Stimulated activated CD4-positive, alpha-beta T cell treated with anti-CD3 and anti-CD28 coated beads, Interleukin-12 subunit alpha, Interleukin-12 subunit beta, amount 100 ng/mL, for 48 hours (primary cell): ENCODE data around the gene TPPP.
"Not testable (repeated sequence)": the region's sequence is repeated elsewhere in the genome, so short reads cannot be mapped to it uniquely, and the experiment has no call there.

Experiments used
- DNase-seq, 3 donors: peaks; one replicate each; pipeline ENCODE4 v3.0.0-alpha.2; 2020; ENCODE audit warnings: low read depth in 2 of 3, low spot score in 1 of 3

Gene TPPP

DNA sequence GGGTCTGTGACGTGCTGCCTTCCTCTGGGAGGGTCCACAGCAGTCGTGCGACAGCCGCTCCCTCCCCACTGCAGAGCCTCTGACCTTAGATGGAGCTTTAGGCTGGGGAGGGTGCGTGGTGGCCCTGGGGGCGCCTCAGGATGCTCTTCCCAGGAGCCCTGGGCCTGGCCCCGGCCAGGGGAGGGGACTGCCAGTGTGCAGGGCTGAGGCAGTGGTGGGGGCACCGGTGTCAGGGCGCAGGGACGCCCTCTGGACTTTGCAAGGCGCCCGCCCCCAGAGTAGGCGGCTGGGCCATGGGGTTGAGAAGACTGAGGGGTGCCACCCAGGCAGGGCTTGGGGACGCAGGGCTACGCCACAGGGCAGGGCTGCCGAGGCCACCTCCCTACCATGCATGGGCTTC lies 14.6 kb downstream of the TPPP start:
- DNase-seq: not testable (repeated sequence)

DNA sequence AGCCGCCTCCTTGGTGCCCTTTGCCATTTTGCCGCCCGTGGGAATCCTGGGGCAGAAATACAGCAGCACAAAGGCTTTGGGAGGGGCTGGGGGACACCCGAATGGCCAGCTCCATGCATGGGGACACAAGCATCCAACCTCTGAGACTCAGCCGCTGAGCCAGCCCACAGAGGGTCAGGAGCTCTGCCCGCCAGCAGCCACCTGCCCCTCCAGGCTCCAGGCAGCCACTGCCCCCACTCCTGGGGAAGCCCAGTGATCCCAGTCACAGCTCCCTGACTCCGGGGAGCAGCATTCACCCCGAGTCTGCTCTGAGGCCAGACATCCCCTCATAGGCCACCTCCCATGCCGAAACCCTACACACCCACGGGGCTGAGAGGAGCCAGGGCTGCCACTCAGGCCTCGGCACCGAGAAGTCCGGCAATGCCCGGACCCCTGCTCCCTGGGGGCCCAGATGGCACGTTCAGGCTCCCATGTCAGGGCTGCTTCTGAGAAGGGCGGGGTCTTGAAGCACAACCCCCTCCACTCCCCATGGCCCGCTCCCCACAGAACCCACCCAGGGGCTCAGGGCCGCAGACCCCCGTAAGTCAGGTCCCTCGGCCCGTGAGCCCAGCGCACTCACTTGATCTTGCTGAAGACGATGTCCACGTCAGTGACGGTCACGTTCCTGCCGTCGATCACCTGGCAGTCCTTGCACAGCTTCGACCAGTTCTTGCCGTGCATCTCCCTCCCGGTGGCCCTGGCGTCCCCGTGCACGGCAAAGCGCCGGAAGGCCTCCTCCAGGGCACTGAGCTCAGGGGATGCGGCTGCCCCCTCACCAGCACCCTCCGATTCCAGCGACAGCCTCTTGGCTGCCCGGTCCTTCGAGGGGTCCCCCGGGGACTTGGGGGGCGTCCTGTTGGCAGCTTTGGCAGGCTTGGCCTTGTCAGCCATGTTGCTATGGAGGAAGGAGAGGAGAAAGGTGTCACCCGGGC lies 15.7 kb downstream of the TPPP start:
- no peak for DNase-seq

DNA sequence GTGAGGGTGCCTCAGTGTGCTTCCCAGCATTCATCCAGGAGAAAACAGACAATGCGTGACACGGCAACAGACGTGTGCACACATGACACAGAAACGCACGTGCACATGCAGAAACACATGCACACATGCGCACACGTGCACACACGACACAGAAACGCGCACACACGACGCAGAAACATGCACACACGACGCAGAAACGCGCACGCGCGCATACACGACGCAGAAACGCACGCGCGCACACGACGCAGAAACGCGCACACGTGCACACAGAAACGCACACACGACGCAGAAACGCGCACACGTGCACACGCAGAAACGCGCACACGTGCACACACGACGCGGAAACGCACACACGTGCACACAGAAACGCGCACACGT lies 16.5 kb downstream of the TPPP start:
- no peak for DNase-seq

DNA sequence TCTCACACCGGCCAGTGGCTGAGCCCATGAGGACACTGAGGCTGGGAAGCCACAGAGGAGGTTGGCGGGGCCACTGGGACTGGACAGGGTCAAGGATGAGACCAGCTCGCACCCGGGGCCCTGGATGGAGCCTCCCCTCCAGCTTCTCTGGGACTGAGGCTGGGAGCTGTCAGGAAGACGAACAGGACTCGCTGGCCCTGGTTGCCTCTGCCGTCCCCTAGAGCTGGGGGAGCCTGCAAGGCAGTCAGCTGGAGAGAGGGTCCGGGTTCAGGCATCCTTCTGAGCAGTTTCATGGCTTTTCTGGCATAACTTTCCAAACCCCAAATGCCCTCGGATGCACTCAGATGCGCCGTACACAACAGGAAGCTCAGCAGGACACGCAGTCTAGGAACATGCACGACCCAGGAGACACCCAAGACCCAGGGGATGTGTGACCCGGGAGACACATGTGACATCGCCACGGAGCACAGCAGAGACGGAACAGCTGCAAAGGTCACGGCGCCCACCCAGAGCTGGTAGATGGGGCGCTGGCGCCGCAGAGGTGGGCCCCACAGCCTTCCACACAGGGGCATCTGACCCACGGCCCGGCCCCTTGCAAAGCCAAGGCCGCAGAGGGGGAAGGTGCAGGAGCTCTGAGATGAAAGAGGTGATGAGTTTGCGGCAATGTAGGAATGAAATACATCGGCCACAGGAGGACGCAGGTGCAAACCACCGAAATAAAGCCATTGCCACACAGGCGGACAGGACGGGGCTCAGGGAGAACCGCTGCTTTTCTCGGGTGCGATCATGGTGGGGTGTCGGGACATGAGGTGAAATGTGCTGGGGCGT lies 17.1 kb downstream of the TPPP start:
- no peak for DNase-seq

DNA sequence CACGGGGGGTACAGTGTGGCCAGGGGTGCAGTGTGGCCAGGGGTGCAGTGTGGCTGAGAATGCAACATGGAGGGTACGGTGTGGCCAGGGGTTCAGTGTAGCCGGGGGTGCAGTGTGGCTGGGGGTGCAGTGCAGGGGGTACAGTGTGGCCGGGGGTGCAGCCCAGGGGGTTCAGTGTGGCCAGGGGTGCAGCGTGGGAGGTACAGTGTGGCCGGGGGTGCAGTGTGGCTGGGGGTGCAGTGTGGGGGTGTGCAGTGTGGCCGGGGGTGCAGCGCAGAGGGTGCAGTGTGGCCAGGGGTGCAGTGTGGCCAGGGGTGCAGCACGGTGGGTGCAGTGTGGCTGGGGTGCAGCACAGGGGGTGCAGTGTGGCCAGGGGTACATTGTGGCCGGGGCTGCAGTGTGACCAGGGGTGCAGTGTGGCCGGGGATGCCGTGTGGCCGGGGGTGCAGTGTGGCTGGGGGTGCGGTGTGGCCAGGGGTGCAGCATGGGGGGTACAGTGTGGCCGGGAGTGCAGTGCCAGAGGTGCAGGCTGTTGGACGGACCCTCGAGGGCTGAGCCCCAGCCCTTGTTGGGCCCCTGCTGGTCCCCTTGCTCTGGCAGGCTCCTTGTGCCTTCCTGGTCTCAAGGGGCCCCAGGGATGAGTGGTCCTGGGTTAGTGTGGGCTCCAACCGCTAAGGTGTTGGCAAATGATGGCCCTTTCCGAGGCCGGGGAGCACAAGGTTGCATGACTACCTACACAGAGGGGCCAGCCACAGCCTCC lies 17.9 kb downstream of the TPPP start:
- no peak for DNase-seq

DNA sequence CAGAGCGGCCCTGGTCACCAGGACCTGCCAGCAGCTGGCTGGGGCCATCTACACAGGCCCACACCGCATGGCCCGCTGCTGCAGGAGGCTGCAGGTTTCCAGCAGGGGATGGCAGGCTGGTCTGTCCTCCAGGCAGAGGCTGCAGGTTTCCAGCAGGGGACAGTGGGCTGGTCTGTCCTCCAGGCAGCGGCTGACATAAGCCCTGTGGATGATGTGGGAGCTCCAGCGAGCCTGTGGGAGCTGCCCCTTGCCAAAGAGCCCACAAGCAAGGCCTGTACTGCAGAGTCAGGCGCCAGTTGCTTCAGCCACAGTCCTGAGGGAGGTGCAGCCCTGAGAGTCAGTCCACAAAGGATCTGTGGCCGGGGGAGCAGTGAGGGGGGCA lies 18.5 kb downstream of the TPPP start:
- no peak for DNase-seq

DNA sequence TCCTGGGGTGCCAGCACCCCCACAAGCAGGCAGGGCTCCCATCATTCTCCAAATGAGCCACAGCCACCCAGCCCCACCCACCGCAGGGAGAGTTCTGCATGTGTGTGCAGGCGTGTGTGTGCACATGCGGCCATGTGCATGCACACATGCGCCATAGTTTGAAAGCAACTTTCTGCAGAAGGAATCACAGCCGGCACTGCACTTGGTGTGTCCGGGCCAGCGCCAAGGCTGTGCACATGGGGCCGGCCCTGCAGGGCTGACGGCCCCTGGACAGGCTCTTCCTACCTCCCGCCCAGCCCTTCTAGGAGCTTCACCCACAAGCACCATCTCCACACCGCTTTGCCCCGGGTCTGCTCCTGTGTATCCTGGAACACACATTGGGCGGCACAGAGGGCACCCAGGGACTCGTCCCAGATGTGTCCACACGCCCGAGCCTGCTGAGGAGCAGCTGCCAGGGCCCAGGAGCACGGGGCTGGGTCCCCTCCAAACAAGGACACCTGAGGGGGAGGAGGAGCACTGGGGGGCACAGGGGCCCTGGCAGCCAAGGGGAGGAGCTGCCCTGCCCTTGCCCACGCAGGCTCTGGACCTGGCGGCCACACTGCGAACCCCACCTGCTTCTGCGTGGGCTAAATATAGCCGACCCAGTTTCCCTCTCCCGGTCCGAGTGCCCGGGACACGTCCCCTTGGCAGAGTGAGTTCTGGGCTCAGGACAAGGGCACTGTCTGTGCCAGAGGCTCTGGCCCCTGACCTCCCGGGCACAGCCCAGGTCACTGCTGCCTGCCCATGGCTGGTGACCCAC lies 19.1 kb downstream of the TPPP start:
- DNase-seq: no peak

DNA sequence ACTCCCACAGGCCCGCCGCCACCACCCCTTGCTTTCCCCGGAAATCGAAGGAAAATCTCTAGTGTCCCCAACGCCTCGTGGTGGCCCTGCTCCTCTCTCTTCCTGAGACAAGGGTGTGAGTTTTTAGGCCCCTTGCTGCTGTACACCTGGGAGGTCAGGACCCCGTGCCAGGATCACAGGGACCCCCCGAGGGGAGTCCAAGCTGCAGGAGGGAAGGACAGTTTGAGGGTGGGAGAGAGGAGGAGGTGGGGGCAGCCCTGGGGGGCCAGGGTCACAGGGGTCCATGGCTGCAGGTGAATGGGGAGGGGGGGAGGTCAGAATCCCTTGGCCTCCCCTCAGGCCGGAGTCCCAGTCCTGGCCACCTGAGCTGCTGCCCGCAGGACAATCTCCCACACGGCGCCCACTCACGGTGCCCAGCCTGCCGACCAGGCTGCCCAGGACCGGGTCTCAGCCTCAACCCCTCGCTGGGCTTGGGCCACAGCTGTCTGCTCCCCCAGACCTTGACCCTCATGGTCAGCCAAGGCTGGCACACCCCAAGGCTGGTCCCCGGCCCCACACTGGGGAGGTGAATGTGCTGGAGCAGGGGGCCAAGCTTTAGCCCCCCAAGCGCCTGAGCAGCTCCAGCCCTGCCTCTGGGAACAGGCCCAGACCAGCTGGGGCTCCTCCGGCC lies 19.9 kb downstream of the TPPP start:
- DNase-seq: no peak

DNA sequence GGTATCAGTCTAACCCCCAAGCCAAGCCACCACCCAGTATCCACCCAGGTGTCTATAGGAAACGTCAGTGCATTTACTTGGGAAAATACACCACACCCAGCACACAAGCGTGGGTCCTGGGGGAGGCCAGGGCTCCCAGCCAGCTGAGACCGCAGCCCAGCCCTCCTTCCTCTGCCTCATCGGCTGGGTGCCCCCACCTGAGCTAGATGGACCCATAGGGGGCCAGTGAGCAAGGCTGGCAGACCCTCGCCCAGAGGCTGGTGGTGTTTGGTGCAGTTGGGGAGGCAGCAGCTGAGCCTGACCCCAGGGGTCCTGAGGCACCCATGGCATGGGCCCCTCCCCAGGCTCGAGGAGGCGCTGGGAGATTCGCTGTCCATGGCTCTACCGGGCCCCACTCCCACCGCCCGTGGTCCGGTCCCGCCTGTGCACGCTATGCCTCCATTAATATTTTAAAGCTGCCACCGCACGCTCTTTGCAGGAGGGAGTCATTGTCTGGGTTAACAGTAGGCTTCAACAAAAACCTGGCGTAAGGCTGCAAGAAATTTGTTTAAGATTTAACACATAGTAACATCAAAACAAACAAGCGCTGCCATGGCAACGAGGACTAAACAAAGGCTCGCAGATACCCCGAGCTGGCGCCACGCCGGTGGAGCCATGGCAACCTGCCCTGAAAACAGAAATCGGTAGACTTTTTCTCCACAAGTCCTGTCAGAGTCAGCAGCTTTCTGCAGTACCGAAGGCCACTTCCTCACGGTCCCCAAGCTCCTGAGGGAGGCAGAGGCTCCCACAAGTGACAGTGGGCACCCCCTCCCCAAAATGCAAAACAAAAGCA lies 20.6 kb downstream of the TPPP start:
- DNase-seq: peak; percentile 18 to 65 (median 33)

DNA sequence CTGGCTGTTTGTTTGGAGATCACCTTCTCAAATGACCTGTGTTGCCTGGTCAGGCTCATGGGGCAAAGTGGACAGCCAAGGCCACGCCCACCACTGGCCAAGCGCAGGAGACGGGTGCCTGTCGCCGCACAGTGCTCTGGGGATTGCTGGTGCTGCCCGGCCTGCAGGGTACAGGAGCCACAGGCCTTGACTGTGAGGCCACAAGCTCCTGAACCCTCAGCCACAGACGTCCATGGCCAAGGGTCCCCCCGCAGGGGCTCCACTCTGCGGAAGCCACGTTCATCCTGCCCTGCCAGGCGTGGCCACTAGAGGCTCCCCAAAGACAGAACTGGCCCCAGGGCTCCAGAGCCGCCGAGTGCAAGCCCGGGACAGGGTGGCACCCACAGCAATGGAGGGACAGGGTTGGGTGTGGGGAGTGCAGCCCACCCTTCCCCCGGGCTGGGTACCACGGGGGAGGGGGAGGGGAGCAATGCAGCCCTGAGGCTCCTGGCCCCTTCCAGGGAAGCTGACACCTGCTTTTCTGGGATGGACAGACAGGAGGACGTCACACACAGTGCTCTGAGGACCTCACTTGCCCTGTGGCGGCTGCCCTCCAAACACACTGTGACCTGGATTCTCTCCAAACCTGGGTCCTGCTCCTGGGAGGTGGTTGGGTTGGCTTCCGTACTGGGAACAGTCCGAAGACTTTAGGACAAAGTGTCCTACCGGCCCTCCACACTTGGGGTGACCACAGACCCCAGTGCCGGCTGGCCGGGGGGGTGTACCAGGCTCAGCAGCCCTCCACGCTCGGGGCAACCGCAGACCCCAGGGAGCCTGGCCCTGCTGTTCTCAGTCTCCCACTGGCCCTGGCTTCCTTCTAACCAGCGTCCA lies 21.5 kb downstream of the TPPP start:
- peak; percentile 26 to 59 (median 55) for DNase-seq

DNA sequence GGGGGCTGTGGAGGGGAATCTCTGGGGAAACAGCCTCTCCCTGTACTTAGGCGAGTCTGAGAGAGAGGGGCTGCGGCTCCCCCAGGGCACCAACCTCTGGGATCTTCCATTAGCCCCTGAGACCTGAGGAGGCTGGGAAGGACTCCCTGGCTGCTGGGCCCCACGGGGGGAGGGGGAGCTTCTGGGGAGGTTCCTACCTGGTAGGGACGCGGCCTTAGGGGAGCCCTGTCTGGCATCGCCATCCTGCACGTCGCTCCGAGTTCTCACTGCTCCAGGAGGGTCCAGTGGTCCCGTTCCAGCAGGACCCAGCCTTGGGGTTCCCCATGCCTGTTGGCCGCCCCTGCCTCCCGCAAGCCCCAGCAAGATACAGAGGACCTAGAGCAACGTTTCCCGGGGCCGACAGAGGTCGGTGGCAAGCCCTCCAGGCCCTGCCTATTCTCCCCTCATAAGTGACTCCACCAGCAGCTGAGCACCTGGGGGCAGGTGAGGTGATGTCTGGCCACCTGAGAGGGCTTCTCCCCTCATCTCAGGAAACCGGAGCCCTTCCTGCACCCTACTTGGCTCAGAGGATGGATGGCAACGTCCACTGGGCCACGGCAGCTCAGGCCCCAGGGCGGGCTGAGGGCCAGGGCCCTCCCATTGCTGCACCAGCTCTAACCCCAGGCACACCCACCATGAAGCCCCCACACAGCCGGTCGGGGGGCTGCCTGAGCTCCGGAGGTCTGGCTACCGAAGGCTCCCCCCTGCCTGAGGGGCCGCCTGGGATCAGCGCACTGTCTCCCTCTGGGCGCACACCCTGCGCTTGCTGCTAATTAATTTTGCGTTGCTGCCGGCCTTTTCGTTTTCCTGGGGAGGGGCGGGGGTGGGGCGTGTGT lies 22.5 kb downstream of the TPPP start:
- no peak for DNase-seq

DNA sequence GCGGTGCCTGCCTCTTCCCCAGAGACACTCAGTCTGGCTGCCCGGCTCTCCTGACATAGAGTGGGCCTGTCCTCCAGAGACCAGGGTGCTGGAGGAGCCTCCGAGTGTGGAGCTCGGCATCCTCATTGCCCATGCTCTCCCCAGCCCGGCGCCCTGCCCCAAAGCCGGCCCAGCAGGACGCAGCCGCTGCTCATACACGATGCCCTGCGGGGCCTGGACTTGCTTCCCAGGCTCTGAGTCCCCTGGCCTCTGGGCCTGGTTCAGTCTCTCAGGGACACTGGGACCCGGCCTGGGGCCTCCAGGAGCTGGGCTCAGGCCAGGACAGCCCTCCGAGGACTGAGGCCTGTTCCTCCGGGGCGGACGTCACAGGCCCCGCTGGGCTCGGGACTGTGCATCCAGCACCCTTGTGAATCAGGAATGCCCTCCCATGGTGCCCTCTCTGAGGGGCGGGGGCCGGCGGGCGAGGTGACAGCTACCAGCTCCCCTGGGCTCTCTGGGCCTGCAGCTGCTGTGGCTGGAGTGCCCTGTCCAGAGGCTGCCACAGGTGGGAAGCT lies 23.2 kb downstream of the TPPP start:
- no peak for DNase-seq

DNA sequence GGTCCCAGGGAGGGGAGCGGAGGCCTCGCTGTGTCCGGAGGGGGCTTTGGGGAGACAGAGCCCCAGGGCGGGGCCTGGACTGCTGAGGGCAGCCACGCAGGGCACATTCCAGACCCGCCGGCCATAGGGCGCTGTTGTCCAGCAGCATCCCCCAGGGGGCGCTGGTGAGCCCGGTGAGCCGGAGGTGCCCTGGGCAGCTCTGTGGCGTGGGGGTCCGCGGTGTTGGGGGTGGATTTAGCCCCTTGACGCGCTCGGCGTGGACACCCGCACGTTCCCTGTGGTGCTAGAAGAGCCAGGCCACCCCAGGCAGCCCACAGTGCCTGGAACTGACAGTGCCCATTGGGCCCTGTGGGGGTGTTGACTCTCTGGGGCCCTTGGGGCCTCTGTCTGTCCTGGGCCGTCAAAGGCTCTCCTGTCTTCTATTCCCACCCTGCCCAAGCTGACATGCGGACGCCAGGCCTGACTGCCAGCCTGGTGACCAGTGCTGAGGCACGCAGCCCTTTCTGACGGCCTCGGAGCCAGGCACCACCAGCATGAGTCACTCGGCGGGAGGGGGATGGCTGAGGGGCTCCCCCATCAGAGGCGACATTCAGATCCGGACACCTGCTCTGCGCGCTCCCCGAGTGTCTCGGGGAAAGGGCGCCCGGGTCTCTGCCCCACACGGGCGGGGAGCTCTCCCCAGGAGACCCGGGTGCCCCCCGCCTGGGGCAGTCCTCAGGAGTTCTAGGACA lies 23.9 kb downstream of the TPPP start:
- peak in 1 of 3 donors; percentile 38 for DNase-seq

DNA sequence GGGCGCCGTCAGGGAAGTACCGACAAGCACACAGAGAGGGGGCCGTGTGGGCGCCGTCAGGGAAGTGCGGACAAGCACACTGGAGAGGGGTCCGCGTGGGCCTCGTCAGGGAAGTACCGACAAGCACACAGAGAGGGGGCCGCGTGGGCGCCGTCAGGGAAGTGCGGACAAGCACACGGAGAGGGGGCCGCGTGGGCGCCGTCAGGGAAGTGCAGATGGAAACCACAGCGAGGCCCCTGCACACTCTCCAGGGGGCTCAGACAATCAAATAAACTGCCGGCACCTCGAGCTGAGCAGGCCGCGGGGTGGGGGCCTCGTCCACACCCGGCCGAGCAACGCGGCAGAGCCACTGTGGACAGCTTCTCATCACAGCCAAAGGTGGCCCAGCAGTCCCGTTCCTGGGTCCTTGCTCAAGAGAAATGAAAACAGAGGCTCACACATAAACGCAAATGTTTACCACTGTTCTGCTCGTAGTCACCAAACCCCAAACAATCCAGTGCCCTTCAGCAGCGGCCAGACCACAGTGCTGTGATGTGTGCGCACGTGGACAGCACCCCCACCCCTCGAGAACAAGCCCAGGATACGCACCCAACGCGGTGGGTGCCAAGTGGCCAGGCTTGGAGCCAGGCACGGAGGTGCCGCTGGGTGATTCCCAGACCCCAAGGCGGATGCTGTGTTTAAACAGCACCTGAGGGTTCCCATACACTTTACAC lies 24.7 kb downstream of the TPPP start:
- DNase-seq: no peak

DNA sequence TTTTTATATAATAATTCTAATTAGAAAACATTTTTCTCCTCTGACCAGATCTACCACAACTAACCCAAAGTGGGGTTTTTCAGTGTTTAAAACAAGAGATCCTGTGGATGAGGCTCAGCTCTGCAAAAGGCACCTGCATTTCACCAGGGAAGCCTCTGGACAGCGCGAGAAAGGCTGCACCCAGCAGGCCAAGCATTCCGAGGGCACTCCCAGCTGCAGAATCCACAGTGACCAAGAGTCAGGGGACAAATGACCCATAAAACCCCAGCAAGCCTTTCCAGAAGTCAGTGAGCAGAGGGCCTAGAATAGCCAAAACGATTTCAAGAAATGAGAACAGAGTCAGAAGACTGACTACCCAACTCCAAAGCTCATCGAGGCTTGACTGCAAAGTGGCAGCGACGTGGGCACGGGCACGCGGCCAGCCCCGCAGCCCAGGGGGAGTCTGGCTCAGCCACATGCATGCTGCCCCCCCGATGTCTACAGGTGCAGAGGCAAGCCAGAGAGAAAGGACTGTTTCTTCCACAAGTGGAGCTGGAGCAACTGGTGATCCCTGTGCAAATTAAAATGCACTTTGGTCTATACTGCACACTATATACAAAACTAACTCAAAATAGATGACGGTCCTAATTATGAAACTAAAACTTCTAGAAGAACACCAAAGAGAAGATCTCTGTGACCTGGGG lies 26.2 kb downstream of the TPPP start:
- no peak for DNase-seq
